Stimulated activated CD8-positive, alpha-beta memory T cell treated with anti-CD3 and anti-CD28 coated beads, Interleukin-4, amount 100 ng/mL, for 1 hour (primary cell): ENCODE measurements around the gene FLT4.

ENCODE experiments used
- DNase-seq, 2 donors: peaks; one replicate each; pipeline ENCODE4 v3.0.0-alpha.2; 2020; ENCODE audit warnings: low read depth in 2 of 2, low spot score in 1 of 2

The FLT4 gene

DNA sequence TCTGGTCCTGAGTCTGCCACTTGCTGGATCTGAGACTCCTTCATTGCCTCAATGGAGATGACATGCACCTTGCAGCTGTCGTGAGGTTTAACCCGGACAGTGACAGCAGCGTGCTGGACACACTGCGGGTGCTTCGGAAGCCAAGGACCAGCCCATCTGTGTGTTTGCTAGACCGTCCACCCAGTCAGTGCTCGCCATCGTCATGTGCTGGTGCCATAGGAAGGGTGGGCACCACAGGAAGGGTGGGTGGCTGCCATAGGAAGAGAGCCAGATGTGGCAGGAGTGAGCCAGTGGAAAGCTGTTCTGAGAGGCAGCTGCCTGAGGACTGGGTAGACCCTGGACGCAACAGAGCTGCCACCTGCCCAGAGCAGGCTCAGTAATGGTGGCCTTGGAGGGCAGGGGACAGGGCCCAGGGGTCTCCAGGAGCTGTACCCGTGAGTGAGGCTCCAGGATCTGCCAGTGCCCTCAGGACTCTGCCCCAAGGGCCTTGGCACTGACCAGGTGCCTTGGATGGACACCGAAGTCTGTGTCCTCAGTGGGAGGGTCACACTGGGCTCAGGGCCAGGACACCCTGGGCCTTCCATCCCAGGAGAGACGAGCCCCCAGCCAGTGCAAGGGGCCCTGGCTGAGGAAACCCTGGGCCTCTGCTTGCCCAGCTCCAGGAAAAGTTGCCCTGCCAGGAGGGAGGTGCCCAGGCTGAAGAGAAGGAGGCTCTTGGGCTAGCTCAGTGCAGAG is 21.8 kb downstream of the FLT4 start:
- DNase-seq: no peak

DNA sequence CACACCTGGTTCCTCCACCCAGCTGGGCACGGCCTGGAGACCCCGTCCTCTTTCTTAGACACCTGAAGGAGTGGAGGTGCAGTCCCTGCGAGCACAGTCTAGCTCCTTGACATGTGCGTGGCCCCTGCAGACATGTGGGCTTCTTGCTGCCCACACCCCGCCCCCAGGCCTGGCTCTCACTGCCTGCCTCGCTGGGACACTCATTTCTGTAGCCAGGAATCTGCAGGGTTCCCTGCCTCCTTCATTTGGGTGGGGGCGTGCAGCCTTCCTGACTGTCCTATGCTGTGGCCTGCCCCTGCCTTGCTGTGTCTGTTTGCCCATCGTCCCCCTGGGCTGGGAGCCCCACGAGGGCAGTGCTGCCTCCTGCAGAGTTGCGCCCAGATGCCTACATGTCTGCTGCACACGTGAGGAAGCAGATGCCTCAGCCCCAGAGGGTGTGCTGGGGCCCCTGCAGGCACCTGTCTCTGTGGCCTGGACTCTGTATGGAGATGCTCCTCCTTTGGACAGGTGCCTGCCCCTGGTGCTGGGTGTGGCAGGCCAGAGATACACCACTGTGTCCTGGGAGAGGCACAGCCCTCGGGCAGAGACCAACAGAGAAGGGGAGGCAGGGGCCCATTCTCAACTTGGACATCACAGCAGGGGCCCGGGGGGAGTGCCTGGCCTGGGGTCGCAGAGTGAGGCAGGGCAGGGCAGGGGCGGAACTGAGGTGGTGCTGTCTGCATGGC is 22.6 kb downstream of the FLT4 start:
- no peak for DNase-seq

GRCh38 chr5:180625791-180626660 is 23.4 kb downstream of the FLT4 start:
- DNase-seq: no peak

DNA sequence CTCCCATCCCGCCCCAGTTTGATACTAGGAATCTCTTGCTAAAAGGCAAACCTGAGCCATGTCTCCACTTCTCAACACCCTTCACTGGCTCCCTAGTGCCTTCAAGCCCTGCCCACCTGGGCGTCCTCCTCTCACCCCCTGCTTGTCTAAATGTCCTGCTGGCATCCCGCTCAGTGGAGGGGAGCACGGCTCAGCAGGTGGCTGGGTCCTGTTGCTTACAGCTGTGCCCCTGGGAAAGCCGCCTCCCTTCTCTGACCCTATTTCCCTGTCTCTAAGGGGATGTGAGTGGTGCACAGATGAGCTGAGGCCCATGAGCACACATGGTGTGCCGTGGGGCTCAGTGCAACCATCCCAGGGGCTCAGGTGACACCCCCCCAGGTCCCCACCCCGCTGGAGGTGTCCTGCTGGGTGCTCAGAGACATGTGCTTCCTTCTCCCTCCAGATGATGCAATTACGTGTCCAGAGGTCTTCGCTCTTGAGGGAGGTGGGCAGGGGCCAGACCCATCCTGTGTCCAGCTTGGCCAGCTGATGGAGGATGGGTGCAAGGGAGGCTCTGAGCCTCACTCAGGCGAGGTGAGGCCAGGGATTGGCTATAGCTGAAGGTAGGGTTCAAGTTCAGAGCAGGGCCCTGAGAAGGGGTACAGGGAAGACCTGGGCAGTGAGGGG is 24.1 kb downstream of the FLT4 start:
- DNase-seq: no peak

DNA sequence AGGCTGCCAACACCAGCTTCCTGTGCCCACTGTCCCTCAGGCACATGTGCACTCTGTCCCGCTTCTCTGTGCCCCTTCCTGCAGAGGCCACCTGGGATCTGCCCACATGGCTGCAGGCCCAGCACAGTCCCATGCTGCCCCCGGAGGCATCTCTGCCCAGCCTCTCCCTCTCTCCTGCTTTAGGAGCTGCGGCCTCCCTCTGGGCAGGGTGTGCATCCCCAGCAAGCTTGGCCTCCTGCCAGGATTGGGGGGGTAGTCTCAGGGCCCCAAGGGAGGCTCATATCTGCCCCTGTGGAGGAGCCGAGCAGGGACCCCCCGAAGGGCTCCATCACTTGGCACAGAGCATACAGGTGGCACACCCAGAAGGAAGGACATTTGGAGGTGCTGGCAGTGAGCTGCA is 24.8 kb downstream of the FLT4 start:
- no peak for DNase-seq

DNA sequence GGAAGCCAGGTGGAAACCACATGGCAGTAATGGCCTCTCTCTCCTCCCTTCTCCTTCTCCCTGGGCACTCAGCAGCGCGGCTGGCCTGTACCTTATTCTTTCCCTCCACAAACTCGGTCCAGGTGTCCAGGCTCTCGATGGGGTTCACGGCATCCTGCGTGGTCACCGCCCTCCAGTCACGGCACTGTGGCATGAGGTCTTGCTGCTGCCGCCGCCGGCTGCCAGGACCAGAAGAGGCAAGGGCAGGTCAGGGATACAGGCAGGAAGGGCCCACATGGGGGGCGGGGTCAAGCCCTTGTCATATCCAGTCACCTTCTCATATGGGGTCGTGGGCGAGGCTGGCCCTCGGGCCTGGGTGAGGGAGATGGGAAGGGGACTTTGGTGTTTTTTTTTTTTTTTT is 25.6 kb downstream of the FLT4 start:
- DNase-seq: no peak

GRCh38 chr5:180623411-180623834 is 26.0 kb downstream of the FLT4 start:
- no peak for DNase-seq

GRCh38 chr5:180622910-180623309 is 26.5 kb downstream of the FLT4 start:
- DNase-seq: no peak

GRCh38 chr5:180621311-180621710 is 28.1 kb downstream of the FLT4 start:
- DNase-seq: no peak

- DNase-seq: no peak
Observed at GRCh38 chr5:180620014-180620413, 29.4 kb downstream of the FLT4 start.

GRCh38 chr5:180619563-180619915 is 29.9 kb downstream of the FLT4 start:
- DNase-seq: no peak

- no peak for DNase-seq
Observed at GRCh38 chr5:180618829-180619562, 30.4 kb downstream of the FLT4 start.

DNA sequence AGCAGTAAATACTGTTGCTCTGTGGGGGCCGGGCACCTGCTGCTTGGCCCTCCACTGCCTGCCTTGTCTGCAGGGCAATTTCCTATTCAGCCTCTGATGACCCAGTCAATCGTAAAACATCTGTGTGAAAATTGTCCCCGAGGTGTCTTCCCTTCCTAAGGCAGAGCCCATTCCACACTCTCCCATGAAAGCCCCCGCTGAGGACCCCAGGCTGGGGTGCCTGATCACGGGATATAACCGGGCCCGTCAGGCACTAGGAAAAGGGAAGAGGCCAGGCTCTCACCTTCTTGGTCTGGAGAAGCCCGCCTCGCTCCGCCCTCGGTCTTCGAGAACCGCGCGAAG is 30.9 kb downstream of the FLT4 start:
- DNase-seq: no peak

DNA sequence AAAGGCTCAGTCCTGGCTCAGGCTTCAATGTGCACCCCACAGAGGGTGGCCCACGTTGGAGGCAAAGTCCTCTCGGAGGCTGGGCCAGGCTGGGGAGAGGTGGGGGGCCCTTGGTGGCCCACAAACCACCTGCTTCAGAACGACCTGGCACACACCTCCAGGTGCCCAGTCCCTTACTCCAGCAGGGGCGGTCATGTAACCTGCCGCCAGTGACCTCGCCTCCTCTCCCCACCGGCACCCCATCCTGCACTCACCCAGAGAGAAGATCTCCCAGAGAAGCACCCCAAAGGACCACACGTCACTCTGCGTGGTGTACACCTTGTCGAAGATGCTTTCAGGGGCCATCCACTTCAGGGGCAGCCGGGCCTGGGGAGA is 35.6 kb downstream of the FLT4 start:
- no peak for DNase-seq

GRCh38 chr5:180613188-180613813 is 36.1 kb downstream of the FLT4 start:
- DNase-seq: no peak

DNA sequence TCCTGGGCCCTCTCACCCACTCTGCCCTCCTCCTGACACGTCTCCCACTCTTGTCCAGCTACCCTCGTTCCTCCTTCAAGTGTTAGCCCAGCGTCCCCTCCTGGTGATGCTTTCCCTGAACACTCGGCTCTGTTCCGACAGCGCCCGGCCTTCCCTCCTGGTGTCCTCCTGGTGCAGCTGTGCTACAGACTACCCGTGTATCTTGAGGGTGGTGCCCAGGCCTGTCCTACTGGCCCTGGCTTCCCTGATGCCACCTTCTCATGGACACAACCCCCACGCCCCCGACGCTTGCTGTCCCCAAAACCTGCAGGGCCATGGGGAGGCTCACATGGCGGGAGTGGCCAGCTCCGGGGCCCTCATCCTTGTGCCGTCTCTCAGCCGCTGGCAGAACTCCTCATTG is 36.7 kb downstream of the FLT4 start:
- no peak for DNase-seq

DNA sequence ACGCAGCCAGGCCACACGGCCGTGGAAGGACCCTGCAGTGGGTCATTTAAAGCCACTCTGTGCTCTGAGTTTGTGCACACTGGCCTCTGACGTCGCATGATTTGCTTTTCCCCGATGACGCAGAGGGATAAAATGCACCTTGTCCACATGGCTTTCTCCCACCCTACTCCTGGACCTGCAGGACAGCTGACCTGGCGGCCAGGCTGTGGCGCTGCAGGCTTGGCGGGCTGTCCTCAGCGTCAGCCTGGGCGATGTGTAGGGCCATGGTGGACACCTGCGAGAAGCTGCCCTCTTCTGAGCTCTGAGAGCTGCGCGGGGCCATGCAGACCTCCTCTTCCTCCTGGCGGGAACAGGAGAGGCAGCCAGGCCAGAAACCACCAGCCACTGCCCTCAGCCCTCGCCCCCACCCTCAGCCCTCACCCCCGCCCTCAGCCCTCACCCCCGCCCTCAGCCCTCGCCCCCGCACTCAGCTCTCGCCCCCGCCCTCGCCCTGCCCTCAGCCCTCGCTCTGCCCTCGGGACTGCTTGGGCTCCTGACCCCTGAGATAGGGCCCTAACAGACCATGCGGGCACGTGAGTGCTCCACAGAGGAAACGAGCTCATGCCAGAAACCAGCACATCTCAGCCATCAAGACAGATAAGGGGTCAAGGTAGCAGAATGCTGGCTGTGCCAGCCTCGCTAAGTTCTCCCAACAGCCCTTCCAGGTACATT is 38.1 kb downstream of the FLT4 start:
- no peak for DNase-seq

GRCh38 chr5:180609817-180610550 is 39.4 kb downstream of the FLT4 start:
- DNase-seq: no peak

GRCh38 chr5:180609386-180609785 is 40.0 kb downstream of the FLT4 start:
- DNase-seq: no peak
